Ishikawa (cell line): ENCODE data around the gene MALT1.
A peak's percentile ranks its signal among the peaks of the same experiment; 100 is the strongest.

Experiments used
- CEBPB ChIP-seq: IDR thresholded peaks from 2 replicates; pipeline ENCODE4 v1.6.1; 2012
- CREB1 ChIP-seq: IDR thresholded peaks from 2 replicates; pipeline ENCODE4 v1.6.1; 2012; ENCODE audit warnings: low read depth
- EGR1 ChIP-seq: IDR thresholded peaks from 2 replicates; pipeline ENCODE4 v1.6.1; 2012
- EP300 ChIP-seq: IDR thresholded peaks from 2 replicates; pipeline ENCODE4 v1.6.1; 2012; ENCODE audit warnings: borderline replicate concordance
- FOXM1 ChIP-seq: IDR thresholded peaks from 2 replicates; pipeline ENCODE4 v1.6.1; 2012; ENCODE audit warnings: low read depth, borderline replicate concordance
- NFIC ChIP-seq: IDR thresholded peaks from 2 replicates; pipeline ENCODE4 v1.6.1; 2012
- RAD21 ChIP-seq: IDR thresholded peaks from 2 replicates; pipeline ENCODE4 v1.6.1; 2012; ENCODE audit warnings: low read depth
- TAF1 ChIP-seq: IDR thresholded peaks from 2 replicates; pipeline ENCODE4 v1.6.1; 2012; ENCODE audit warnings: low read depth, mild to moderate bottlenecking
- TCF12 ChIP-seq: IDR thresholded peaks from 2 replicates; pipeline ENCODE4 v1.6.1; 2012; ENCODE audit warnings: low read depth
- TEAD4 ChIP-seq: IDR thresholded peaks from 2 replicates; pipeline ENCODE4 v1.6.1; 2012
- YY1 ChIP-seq: IDR thresholded peaks from 2 replicates; pipeline ENCODE4 v1.6.1; 2012; ENCODE audit warnings: low read depth
- ZBTB7A ChIP-seq: IDR thresholded peaks from 2 replicates; pipeline ENCODE4 v1.6.1; 2012; ENCODE audit warnings: low read depth
- TF ChIP-seq, protein P1 (sequence below): IDR thresholded peaks from 2 replicates; pipeline ENCODE4 v1.6.1; 2012
- TF ChIP-seq, protein P2 (sequence below): IDR thresholded peaks from 2 replicates; pipeline ENCODE4 v1.6.1; 2012
- TF ChIP-seq, protein P3 (sequence below): IDR thresholded peaks from 2 replicates; pipeline ENCODE4 v1.6.1; 2012; ENCODE audit warnings: low read depth, mild to moderate bottlenecking

MALT1 gene

DNA sequence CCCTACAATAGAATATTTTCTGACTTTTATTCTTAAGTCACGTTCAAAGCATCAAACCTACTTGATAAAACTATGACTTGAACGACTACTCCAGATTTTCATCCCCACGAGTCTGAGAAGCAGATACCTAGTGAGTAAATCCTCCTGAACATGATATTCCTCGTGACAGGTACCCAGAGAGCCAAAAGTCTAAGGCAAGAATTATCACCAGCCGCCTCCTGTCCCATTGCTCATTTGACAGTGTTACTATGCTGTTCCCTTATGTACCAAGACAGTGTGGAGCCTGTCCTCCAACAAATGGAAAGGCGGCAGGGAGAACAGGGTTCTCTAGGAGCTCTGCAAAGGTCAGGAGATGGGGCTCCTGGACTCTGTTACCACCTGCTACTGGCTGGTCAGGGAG lies 34.1 kb upstream of the MALT1 start:
- TF ChIP-seq FOXM1 (no peak), YY1 (no peak), ZBTB7A (no peak), CEBPB (no peak)

DNA sequence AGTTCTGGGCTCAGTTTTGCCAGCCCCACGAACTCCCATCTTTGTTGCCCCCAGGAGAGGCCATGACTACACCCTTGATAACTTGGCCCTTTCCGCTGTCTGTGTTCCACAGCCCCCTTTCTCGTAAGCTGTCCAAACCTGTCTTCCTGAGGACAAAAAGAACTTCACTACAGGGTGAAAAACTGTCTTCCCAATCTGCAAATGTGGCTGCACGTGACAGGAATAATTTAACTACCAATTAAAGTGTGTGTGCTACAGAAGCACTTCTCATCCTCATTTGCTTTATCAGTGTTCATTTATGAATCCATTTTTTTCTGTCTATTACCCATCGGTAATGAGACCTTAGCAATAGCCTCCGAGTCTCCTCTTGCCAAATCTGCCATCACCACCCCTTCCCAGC lies 33.3 kb upstream of the MALT1 start:
- no peak for TF ChIP-seq CEBPB
- no peak for TF ChIP-seq TEAD4
- no peak for TF ChIP-seq FOXM1
- TF ChIP-seq, protein P1, sequence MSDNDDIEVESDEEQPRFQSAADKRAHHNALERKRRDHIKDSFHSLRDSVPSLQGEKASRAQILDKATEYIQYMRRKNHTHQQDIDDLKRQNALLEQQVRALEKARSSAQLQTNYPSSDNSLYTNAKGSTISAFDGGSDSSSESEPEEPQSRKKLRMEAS = no peak

DNA sequence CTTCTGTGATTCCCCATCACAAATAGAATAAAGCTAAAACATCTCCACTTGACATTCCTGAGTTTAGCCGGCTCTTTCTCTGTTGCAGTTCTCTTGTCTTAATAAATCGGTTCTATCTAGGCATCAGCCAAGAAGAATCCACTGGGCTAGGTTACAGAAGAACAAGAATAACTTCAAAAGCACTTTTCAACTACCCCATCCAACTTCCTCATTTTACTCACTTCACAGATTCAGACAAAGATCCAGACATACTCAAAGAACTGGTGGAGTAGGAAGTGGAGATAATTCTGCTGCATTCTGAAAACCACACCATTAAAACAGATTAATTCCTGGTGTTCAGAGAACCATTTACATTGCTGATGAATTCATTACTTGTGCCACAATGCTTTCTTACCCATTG lies 32.8 kb upstream of the MALT1 start:
- TF ChIP-seq, protein P2, sequence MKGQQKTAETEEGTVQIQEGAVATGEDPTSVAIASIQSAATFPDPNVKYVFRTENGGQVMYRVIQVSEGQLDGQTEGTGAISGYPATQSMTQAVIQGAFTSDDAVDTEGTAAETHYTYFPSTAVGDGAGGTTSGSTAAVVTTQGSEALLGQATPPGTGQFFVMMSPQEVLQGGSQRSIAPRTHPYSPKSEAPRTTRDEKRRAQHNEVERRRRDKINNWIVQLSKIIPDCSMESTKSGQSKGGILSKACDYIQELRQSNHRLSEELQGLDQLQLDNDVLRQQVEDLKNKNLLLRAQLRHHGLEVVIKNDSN = no peak
- TF ChIP-seq TCF12 = no peak
- TF ChIP-seq RAD21 = no peak
- TF ChIP-seq CEBPB = no peak
- no peak for TF ChIP-seq EGR1
- TF ChIP-seq EP300 = no peak
- TF ChIP-seq CREB1 = no peak

DNA sequence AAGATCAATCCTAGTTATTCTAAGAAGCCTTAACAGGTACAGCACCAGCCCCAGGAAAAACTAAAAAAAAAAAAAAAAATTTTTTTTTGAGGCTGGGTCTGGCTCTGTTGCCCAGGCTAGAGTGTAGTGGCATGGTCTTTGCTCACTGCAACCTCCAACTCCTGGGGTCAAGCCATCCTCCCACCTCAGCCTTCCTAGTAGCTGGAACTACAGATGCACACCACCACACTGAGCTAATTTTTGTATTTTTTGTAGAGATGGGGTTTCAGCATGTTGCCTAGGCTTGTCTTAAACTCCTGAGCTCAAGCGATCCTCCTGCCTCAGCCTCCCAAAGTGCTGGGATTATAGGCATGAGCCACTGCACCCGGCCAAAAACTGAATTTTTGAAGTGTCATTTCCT lies 32.0 kb upstream of the MALT1 start:
- TF ChIP-seq, protein P2 = no peak
- TF ChIP-seq NFIC (no peak), TAF1 (no peak), TEAD4 (no peak), RAD21 (no peak), ZBTB7A (no peak), YY1 (no peak), TCF12 (no peak), CEBPB (no peak), EP300 (no peak), EGR1 (no peak), FOXM1 (no peak)
- TF ChIP-seq, protein P1 = no peak

DNA sequence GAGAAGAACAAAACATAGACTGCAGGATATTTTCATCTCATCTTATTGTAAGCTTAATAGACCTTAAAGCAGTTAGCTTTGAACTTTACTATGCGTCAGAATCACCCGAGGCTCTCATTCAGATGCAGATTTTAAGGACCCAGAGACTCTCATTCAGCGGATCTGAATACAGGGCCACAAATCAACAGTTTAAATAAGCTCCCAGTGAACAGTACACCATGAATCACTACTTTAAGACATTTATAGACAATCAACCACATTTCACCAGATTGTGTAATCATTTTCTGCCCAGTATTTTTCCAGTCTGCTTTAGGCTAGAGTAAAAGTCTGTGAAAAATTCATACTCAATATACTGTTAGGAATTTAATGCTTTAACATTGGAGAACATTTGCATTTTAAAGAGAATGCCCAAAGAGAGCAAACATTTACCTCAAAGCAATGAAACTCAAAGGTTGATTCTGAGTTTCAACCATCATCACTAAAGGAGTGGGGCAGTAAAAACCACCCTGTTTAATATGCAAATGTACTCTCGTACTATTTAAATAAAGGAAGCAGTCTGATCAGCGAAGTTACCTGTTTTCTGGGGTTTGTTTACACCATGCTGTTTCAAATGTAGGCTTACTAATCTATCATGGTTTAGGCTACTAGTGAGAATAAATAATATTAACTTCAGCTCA lies 31.4 kb upstream of the MALT1 start:
- TF ChIP-seq CEBPB = peak; percentile 90
- TF ChIP-seq, protein P3, sequence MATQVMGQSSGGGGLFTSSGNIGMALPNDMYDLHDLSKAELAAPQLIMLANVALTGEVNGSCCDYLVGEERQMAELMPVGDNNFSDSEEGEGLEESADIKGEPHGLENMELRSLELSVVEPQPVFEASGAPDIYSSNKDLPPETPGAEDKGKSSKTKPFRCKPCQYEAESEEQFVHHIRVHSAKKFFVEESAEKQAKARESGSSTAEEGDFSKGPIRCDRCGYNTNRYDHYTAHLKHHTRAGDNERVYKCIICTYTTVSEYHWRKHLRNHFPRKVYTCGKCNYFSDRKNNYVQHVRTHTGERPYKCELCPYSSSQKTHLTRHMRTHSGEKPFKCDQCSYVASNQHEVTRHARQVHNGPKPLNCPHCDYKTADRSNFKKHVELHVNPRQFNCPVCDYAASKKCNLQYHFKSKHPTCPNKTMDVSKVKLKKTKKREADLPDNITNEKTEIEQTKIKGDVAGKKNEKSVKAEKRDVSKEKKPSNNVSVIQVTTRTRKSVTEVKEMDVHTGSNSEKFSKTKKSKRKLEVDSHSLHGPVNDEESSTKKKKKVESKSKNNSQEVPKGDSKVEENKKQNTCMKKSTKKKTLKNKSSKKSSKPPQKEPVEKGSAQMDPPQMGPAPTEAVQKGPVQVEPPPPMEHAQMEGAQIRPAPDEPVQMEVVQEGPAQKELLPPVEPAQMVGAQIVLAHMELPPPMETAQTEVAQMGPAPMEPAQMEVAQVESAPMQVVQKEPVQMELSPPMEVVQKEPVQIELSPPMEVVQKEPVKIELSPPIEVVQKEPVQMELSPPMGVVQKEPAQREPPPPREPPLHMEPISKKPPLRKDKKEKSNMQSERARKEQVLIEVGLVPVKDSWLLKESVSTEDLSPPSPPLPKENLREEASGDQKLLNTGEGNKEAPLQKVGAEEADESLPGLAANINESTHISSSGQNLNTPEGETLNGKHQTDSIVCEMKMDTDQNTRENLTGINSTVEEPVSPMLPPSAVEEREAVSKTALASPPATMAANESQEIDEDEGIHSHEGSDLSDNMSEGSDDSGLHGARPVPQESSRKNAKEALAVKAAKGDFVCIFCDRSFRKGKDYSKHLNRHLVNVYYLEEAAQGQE = no peak
- TF ChIP-seq TCF12 = no peak
- no peak for TF ChIP-seq YY1
- no peak for TF ChIP-seq TEAD4
- no peak for TF ChIP-seq TAF1
- no peak for TF ChIP-seq EGR1
- TF ChIP-seq, protein P1 = no peak
- no peak for TF ChIP-seq ZBTB7A
- no peak for TF ChIP-seq NFIC
- peak; percentile 36; the same call in 1 of the 2 replicates for TF ChIP-seq EP300
- TF ChIP-seq FOXM1 = no peak

DNA sequence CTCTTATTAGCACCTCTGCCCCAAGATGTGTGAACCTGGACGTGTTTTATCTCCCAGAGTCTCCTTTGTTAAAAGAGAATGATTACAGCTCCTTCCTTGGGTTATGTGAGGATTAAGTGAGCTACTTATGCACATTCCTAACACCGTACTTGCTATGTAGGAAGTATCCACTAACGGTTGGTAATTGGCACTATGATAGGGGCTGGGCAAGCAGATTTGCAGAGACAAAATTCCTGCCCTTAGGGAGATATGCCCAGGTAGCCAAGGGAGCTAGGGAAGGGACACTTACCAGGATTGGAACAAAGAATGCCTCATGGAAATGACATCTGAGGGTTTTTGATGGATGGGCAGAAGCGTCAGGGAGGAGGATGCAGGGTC lies 30.8 kb upstream of the MALT1 start:
- TF ChIP-seq TEAD4 (no peak; the same call in 1 of the 2 replicates), EGR1 (no peak), TCF12 (no peak), YY1 (no peak), CEBPB (no peak), CREB1 (no peak), EP300 (no peak), TAF1 (no peak), ZBTB7A (no peak), NFIC (no peak), RAD21 (no peak), FOXM1 (no peak)
- TF ChIP-seq, protein P1 = no peak
- TF ChIP-seq, protein P3 = no peak
- TF ChIP-seq, protein P2 = no peak
